HG03460 (cell line): ENCODE results near the gene DDX21.
"Not testable (repeated sequence)": the region's sequence is repeated elsewhere in the genome, so short reads cannot be mapped to it uniquely, and the experiment has no call there.

Source experiments
- ATAC-seq: cut with Tn5 transposase; IDR thresholded peaks from one replicate; pipeline ENCODE4 v1.9.1; 2021; ENCODE audit not compliant: unreplicated experiment

DDX21 gene

GRCh38 chr10:68987611-68988010, 31.6 kb downstream of the DDX21 start:
- no peak for ATAC-seq

GRCh38 chr10:68988530-68989316, 32.8 kb downstream of the DDX21 start, which contains the start of gene KIFBP:
Gene KIFBP, plus strand, starts transcription at chr10:68988803. Its CDS starts 30 bp downstream, at chr10:68988833.
- peak; percentile 81 for ATAC-seq

GRCh38 chr10:68989317-68989990, 33.5 kb downstream of the DDX21 start:
- no peak for ATAC-seq

- no peak for ATAC-seq
Measured at GRCh38 chr10:68992636-68993440, 36.9 kb downstream of the DDX21 start.

GRCh38 chr10:68997211-68997610, 41.2 kb downstream of the DDX21 start:
- ATAC-seq: peak; percentile 17

DNA sequence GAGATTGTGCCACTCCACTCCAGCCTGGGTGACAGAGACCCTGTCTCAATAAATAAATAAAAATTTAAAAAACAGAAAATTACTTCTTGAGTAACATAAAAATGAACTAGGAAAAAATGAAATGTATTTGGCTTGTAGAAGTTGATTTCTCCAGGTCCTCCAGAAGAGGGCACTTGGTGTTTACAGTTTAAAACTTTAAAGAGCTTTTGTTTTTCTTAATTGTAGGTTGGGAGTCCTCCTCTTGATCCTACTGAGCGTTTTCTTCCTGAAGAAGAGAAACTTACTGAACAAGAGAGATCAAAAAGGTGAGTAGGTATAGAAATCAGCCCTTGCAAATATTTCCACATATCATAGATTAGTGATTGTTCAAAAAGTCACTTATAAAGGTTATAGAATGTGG, 48.9 kb downstream of the DDX21 start:
- ATAC-seq: no peak

- no peak for ATAC-seq
Measured at GRCh38 chr10:69005704-69006485, 49.9 kb downstream of the DDX21 start.

DNA sequence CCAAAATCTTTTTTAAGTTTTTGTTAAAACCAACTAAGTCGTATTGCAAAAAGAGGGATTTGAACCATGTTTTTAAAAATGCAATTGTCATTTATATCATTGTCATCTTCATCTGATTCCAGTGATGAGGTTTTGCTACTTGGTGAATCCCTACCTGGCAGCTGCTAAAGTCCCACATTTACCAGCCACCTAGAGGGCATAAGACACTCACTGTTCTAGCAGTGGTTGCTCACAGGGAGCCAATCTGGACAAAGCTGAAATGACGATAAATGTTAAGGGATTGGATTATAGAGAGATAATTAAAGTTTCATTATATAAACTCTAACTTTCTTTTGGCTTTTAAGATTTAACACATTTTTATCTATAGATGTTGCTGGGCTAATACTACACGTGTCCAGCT, 51.3 kb downstream of the DDX21 start:
- ATAC-seq: no peak

DNA sequence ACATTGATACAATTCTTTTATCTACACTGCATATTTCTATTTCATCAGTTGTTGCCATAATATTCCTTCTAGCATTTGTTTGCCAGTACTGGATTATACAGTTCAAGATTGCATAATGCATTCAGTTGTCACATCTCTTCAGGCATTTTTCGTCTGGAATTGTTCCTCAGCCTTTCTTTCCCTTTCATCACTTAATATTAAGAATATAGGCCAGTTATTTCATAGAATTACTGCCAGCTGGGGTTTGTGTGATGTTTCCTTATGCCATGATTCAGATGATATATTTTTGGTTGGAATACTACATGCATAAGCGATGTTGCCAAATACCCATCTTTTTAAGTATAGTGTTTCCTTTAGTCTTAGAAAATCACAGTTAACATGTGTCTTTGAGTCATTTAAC, 53.4 kb downstream of the DDX21 start:
- no peak for ATAC-seq

DNA sequence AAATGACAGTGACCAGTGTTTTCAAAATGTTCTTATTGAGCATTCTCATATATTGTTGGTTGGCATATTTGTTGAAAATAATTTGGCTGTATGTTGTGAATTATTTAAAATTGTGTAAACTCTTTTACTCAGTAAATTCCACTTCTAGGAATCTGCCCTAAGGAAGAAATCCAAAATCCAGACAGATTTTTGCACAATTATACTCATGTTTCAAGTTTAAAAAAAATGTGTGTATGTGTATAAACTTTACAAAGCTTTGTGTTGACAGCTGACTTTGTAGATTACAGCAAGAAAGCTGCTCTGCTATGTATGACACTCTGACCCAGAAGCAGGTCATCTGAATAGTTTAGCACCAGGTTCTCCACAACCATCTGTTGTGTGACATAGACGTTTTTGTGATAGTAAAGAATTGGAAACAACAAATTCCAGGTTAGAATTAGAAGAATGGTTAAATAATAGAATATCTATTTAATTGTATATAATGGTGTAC, 54.2 kb downstream of the DDX21 start:
- no peak for ATAC-seq

GRCh38 chr10:69012778-69013177, 56.8 kb downstream of the DDX21 start:
- ATAC-seq: not testable (repeated sequence)

DNA sequence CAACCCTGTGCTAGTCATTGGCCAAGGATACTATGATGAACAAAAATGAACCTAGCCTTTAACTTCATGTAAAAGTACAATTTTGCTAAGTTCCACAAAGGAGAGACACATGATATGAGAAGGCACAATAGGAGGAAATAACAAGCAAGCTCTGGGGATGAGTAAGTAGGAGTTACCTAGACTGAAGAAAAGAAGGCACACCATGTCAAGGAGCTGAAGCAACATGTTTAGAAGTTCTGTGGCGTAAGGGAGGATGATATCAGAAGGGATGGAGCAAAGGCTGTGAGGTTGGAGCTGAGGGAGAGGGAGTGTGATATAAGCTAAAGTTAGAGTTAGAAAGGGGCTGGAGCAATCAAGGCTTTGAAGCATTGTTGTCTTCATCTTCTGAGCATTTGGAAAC, 58.2 kb downstream of the DDX21 start:
- no peak for ATAC-seq

DNA sequence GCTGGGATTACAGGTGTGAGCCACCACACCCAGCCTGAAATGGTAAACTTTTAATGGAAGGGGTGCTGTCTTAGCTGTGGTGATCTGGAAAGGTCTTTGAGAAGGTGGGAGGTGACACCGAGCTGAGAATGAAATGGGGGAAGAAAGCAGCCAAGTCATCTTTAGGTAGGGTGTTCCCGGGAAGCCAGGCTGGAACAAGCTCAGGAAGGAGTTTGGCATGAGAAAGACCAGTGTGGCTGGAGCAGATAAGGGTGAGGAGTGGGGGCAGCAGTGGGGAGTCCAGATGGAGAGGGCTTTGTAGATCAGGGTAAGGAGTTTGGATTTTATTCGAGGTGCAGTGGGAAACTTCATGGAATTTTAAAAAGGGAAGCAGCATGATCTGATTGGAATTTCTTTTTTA, 62.6 kb downstream of the DDX21 start:
- ATAC-seq: no peak

- ATAC-seq: no peak
Measured at GRCh38 chr10:69022611-69023010, 66.6 kb downstream of the DDX21 start.

DNA sequence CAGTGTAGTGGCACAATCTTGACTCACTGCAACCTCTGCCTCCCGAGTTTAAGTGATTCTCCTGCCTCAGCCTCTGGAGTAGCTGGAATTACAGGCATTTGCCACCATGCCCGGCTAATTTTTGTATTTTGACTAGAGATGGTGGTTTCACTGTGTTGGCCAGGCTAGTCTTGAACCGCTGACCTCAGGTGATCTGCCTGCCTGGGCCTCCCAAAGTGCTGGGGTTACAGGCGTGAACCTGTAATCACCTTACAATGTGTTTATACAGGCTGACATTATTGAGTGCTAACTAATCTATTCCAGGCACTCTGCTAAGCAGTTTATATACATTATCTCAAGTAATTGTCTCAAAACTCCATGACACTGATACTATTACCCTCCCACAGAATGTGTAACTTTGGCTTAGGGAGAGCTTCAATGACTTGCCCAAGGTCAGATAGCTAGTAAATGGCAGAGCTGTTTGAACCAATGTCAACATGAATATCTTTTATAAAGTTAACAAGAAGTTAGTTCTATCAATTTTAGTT, 69.5 kb downstream of the DDX21 start:
- ATAC-seq: no peak

- no peak for ATAC-seq
Measured at GRCh38 chr10:69033256-69033655, 77.3 kb downstream of the DDX21 start.
